PFSK-1 (cell line): Measurements from ENCODE around the gene KBTBD4.

Source experiments
- FOXP2 ChIP-seq: optimal IDR thresholded peaks from 2 replicates; pipeline ENCODE3; 2011; ENCODE audit warnings: borderline replicate concordance, control low read depth, inconsistent platforms; ENCODE audit not compliant: insufficient read depth; ENCODE audit errors: extremely low read length, extremely low read depth
- POLR2AphosphoS5 ChIP-seq: IDR thresholded peaks from 2 replicates; pipeline ENCODE4 v1.6.1; 2012; ENCODE audit warnings: low read depth, mild to moderate bottlenecking, control low read depth, low read length, moderate library complexity
- REST ChIP-seq, 2 experiments: IDR thresholded peaks; 2 replicates each; pipeline versions ENCODE4 v1.6.1 to v1.8.0; 2011 to 2012; ENCODE audit warnings: low read depth in 2 of 2, low read length in 2 of 2, control low read depth in 1 of 2, inconsistent platforms in 1 of 2, mild to moderate bottlenecking in 1 of 2, moderate library complexity in 1 of 2; ENCODE audit not compliant: insufficient read depth in 1 of 2
- SIN3A ChIP-seq: IDR thresholded peaks from 2 replicates; pipeline ENCODE4 v1.6.1; 2012; ENCODE audit warnings: mild to moderate bottlenecking, low read length, moderate library complexity, borderline replicate concordance; ENCODE audit not compliant: insufficient read depth
- TAF1 ChIP-seq: IDR thresholded peaks from 2 replicates; pipeline ENCODE4 v1.6.1; 2012; ENCODE audit warnings: low read length, control low read depth, borderline replicate concordance; ENCODE audit not compliant: insufficient read depth

KBTBD4 gene

GRCh38 chr11:47569646-47570045 is 9.1 kb downstream of the KBTBD4 start:
- no peak for TF ChIP-seq SIN3A
- no peak for TF ChIP-seq FOXP2
- no peak for TF ChIP-seq REST (IDR thresholded peaks at IDR 0.05; ENCODE audit: insufficient read depth in 1 of 2, low read depth in 2 of 2, low read length in 2 of 2)
- no peak for TF ChIP-seq POLR2AphosphoS5
- TF ChIP-seq TAF1 = no peak

- TF ChIP-seq POLR2AphosphoS5 = no peak
- TF ChIP-seq FOXP2 = no peak
- no peak for TF ChIP-seq REST (IDR thresholded peaks at IDR 0.05; ENCODE audit: insufficient read depth in 1 of 2, low read depth in 2 of 2, low read length in 2 of 2)
These were observed 12.5 kb downstream of the KBTBD4 start for GRCh38 chr11:47566149-47566698.

GRCh38 chr11:47565340-47566148 is 13.2 kb downstream of the KBTBD4 start, which contains the start of gene PTPMT1:
PTPMT1 (plus strand) TSS chr11:47565599; CDS start chr11:47565623, 24 bp downstream.
- TF ChIP-seq TAF1 (0 out of 2 replicates have a peak, but pooled peaks have one; percentile 71), SIN3A (peak; percentile 79; the same call in 1 of the 2 replicates), REST (IDR thresholded peaks at IDR 0.05; ENCODE audit: insufficient read depth in 1 of 2, low read depth in 2 of 2, low read length in 2 of 2) (no peak), FOXP2 (peak; percentile 51), POLR2AphosphoS5 (peak; percentile 53; the same call in 1 of the 2 replicates)

GRCh38 chr11:47564933-47565339 is 13.8 kb downstream of the KBTBD4 start:
- no peak for TF ChIP-seq REST (IDR thresholded peaks at IDR 0.05; ENCODE audit: insufficient read depth in 1 of 2, low read depth in 2 of 2, low read length in 2 of 2)
- no peak for TF ChIP-seq POLR2AphosphoS5
- no peak for TF ChIP-seq FOXP2
- no peak for TF ChIP-seq TAF1
- TF ChIP-seq SIN3A = no peak
